Bronchial epithelial cell (primary cell): ENCODE data around the gene SHCBP1. TPM values are rescaled to one million over a fixed set of nuclear protein-coding genes. Genes with fewer than 3 reads are reported as not detected.

ENCODE experiments used
- DNase-seq: peaks from one replicate; pipeline ENCODE4 v3.0.0-alpha.2; 2010; ENCODE audit warnings: low read depth
- FAIRE-seq: peaks from 2 replicates; lab custom pipeline; 2011; peaks lifted over from hg19 to GRCh38; lab: Jason Lieb, UNC
- H3K27me3 ChIP-seq: 2 replicates; pipeline ENCODE4 v1.5.1; 2011; ENCODE audit warnings: low read length; ENCODE audit not compliant: control insufficient read depth, insufficient read depth
- H3K36me3 ChIP-seq: 2 replicates; pipeline ENCODE4 v1.5.1; 2011; ENCODE audit warnings: low read length; ENCODE audit not compliant: control insufficient read depth, insufficient read depth
- H3K4me3 ChIP-seq: 2 replicates; pipeline ENCODE4 v1.5.1; 2011; ENCODE audit warnings: mild to moderate bottlenecking, low read depth, low read length, control low read depth
- CTCF ChIP-seq: IDR thresholded peaks from 2 replicates; pipeline ENCODE4 v1.5.1; 2011; ENCODE audit warnings: mild to moderate bottlenecking, moderate library complexity, low read length, control low read depth, inconsistent platforms; ENCODE audit not compliant: insufficient read depth, severe bottlenecking
- total RNA-seq: library from RNA; depleted of rRNA; stranded (reverse); fragments of >200 nt; gene quantifications from 2 replicates; pipeline ENCODE4 v1.2.1, GENCODE V29; 2014

SHCBP1 gene
- total RNA-seq, 1 donor from 2014 or later, result 1.3 TPM

GRCh38 chr16:46577988-46578579 is 43.1 kb downstream of the SHCBP1 start:
- H3K27me3 ChIP-seq, result no peaks in the 10 kb centered on the region
- DNase-seq, result no peak
- no peaks in the 10 kb centered on the region for H3K36me3 ChIP-seq
- TF ChIP-seq CTCF, result no peak
- no peak overlapping the region for H3K4me3 ChIP-seq
- no peak for FAIRE-seq

- H3K36me3 ChIP-seq, result no peaks in the 10 kb centered on the region
- H3K27me3 ChIP-seq, result no peaks in the 10 kb centered on the region
- no peak for FAIRE-seq
- H3K4me3 ChIP-seq, result no peak overlapping the region
- no peak for DNase-seq
- no peak for TF ChIP-seq CTCF
These were observed 47.4 kb downstream of the SHCBP1 start for GRCh38 chr16:46573834-46574159.

- peak; percentile 25 for DNase-seq
- Histone ChIP-seq H3K36me3 (no peaks in the 10 kb centered on the region), H3K4me3 (no peak overlapping the region), H3K27me3 (no peaks in the 10 kb centered on the region)
- no peak for FAIRE-seq
- TF ChIP-seq CTCF, result no peak
These were observed 48.0 kb downstream of the SHCBP1 start for GRCh38 chr16:46573008-46573833.

- Histone ChIP-seq H3K36me3 (no peaks in the 10 kb centered on the region), H3K4me3 (no peak overlapping the region), H3K27me3 (no peaks in the 10 kb centered on the region)
- DNase-seq (no peak), FAIRE-seq (no peak)
- no peak for TF ChIP-seq CTCF
These were observed 51.9 kb downstream of the SHCBP1 start for GRCh38 chr16:46569231-46569735.

- Histone ChIP-seq H3K4me3 (no peak overlapping the region), H3K36me3 (no peaks in the 10 kb centered on the region), H3K27me3 (no peaks in the 10 kb centered on the region)
- TF ChIP-seq CTCF, result no peak
- no peak for DNase-seq
- no peak for FAIRE-seq
These were observed 52.5 kb downstream of the SHCBP1 start for GRCh38 chr16:46568472-46569230.
